ENCODE measurements around the gene HRH3.

The HRH3 gene

GRCh38 chr20:62219992-62220665 is at the start of gene HRH3:
TSS of gene HRH3 (minus strand) at chr20:62220278. CDS start at chr20:62219970, 308 bp downstream.
- no peak for DNase-seq

DNA sequence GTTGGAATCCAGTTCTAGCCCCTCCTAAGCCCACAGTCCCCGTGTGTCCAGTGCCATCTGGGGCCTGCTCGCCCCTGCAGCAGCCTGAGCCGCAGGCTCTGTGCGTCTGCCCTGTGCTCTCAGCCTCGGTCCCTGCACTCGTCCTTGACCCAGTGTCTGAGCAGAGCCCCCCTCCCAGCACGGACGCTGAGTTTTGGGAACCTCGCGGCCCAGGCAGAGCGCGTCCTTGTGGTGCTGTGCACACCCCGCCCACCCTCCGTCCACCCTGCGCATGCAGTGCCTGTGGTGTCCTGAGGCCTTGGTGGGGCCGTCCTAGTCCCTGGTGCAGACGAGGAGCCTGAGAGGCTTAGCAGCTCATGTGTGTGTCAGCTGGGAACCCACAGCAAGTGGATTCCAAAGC is 49.8 kb upstream of the HRH3 start:
- no peak for DNase-seq

DNA sequence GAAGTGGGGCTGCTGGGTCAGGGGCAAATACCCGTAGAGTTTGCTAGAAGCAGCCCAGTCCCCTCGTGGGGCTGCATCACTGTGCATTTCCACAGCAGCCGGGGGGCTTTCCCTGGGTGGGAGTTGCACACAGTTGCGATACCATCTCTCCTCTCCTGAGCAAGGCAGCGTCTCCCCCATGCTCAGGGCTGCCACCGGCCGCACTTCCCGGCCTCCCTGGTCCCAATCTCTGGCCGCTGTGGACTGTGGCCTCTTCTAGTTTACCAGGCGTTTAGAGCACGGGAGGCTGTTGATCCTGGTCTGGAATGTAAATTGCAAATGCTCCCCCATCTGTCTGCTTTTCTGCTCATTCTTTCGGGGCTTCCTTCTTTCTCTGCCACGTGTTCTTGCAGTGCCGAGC is 49.3 kb upstream of the HRH3 start:
- no peak for DNase-seq

GRCh38 chr20:62268228-62268900 is 48.3 kb upstream of the HRH3 start:
- no peak for DNase-seq

- DNase-seq, result no peak
These were observed 47.5 kb upstream of the HRH3 start for GRCh38 chr20:62267543-62267942.

DNA sequence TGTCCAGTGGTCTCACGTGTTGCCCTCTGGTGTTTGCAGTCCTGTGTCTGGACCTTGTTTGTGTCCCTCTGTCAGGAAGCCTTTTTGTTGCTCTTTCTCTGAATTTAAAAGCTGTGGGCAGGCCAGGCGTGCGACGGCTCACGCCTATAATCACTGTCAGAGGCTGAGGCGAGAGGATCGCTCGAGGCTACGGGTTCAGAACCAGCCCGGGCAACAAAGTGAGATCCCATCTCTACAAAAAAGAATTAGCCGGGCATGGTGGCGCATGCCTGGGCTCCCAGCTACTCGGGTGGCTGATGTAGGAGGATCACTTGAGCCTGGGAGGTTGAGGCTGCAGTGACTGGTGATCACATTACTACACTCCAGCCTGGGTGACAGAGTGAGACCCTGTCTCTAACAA is 46.8 kb upstream of the HRH3 start:
- DNase-seq, result no peak

DNA sequence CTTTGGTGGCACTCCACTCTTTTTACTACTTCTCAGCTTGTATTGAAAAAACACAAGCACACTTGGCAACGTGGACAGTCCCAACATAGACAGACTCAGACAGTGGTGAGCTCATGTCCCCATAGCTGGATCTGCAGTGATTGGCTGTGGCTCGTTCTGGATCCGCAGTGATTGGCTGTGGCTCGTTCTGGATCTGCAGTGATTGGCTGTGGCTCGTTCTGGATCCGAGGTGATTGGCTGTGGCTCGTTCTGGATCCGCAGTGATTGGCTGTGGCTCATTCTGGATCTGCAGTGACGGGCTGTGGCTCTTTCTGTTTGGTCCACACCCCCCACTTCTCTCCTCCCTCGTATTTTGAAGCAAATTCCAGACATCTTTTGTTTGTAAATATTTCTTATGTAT is 46.3 kb upstream of the HRH3 start:
- DNase-seq, result no peak

DNA sequence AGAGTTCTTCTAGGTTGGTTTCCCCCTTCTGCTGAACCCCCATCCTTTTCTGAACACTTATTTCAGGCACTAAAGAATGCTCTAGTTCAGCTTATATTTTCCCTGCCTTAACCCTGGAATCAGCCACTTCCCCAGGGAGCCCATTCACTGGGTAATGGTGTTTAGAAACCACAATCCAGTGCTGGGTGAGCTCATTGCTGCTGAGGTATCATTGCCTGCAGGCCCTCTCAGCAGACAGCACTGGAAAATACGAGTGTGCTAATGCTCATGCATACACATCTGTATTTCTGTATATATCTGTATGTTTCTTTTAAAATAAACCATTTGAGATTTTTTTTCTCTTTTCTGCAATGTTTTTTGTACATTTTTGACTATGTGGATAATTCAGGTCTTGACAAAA is 45.3 kb upstream of the HRH3 start:
- no peak for DNase-seq

DNA sequence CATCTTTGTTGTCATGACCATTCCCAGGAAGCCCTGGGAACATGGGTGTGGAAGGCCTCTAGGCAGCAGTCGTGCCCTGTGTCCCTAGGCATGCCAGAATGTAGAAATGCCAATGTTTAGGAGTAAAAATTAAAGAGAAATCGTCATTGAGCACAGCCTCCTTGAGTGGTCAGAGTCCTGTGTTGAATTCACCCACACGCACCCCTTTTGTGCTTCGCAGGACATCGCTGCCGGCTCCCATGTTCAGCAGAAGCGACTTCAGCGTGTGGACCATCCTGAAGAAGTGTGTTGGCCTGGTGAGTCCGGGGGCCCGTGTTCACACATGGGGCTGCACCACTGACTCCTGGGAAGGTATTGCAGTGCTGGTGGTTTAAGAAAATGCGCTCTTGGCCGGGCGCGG is 43.3 kb upstream of the HRH3 start:
- DNase-seq, result no peak

DNA sequence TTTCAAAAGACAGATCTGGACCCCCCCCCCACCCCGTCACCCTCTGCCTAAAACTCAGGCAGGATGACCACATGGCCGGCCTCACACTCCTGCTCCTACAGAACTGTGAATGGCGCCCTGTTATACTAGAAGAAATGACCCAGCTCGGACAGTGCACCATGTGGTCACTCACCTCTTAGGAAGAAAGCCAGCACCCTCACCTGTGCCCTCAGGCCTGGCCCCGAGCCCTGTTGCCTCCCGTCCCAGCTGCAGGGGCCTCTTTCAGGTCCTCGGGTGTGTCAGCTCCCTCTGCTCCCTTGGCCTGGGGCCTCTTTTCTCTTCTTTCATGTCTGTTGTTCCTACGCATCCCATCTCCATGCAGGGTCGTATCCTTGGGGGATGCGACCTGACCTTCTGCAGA is 42.0 kb upstream of the HRH3 start:
- DNase-seq, result no peak

- DNase-seq, result no peak
These were observed 39.2 kb upstream of the HRH3 start for GRCh38 chr20:62259294-62259565.

DNA sequence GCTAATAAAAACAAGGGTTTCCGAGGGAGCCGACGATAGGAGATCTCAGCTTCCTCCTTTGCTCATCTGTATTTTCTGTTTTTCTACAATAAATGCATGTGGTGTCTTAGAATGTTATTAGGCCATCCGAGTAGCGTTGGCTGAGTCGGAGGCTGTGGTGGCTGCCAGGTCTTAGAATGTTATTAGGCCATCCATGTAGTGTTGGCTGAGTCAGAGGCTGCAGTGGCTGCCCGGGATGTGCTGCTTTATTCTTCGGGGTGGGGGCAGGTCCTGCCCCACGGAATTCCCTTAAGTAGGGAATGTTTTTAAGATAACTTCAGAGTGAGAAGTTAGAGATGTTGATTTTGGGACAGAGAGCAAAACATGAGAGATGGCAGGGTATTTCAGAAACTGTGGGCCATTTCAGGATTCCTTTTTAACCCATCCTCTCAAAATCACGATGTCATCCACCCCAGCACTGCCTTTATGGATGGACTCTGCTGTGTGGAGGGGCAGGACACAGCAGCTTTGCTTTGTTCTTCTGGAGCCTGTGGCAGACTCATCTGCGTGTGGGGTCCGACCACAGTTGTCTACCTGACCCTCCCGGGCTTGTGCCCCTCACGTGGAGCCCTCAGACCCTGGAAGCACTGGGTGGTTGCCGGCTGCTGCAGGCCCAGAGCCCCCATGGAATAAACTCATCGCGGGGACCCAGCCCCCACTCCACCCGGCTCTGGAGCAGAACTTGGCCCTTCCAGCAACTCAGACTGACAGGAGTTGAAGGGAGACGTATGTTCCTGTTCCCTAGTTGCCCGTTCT is 38.6 kb upstream of the HRH3 start:
- DNase-seq, result no peak

GRCh38 chr20:62255976-62256375 is 35.9 kb upstream of the HRH3 start:
- DNase-seq, result no peak

- no peak for DNase-seq
These were observed 34.1 kb upstream of the HRH3 start for GRCh38 chr20:62254021-62254724.

GRCh38 chr20:62253398-62253797 is 33.3 kb upstream of the HRH3 start:
- no peak for DNase-seq

GRCh38 chr20:62252342-62252966 is 32.4 kb upstream of the HRH3 start:
- no peak for DNase-seq

DNA sequence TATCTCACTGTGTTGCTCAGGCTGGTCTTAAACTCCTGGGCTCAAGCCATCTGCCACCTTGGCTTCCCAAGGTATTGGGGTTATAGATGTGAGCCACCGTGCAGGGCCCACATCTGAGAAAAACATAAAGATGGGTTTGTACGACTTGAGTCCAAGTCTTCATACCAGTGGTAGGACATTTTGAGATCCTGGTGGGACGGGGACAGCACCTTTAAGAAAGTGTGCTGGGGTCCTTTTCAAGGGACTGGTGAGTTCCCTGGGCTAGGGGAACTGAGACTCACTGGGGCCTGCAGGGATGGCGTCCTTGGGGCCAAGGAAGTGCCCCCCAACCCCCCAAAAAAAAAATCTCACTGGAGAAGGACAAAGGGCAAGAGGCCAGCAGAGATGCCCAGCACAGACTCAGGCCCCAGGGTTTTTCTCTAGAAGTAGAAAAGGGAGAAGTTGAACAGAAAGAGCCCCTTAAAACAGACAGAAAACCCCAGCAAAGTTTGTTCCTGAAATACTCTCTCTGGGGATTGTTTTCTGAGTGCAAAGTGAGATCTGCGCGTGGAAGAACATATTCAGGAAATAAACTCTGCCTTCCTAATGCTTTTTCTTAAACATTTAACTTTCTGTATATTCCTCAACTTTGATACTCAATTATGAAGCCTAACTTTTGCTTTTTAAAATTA is 28.9 kb upstream of the HRH3 start:
- no peak for DNase-seq

DNA sequence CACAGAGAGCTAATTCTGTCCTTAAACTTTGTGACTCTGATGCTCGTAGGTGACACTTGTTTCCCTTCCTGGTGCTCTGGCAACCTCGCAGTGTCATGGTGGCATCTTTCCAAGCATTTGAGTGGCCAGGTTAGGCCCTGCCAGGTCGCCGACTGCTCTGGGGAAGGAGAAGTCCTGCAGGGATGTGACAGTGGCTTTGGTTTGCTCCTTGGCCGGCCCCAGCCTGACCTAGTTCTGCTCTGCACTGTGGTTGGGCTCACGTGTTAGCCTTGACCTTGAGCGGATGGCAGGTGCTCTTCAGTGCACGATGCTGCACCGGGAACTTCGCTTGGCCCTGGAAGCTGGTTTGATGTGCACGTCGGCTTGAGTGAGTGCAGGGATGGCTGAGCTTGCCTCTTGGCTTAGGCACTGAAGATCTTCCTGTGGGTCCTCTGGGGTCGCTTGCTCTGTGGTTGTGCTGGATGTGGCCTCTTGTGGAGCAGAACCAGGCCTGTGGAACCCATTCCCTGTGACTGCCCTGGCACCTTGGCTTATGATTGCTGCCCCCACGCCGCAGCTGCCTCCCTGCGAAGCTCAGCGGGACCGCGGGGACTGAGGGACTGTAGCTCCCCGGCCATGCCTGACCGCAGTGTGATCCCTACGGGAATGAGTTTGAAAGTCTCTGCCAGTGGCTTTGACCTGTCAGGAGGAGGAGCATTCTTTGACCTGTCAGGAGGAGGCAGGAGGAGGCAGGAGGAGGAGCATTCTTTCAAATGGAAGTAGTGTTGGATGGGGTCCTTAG is 27.0 kb upstream of the HRH3 start:
- no peak for DNase-seq

DNA sequence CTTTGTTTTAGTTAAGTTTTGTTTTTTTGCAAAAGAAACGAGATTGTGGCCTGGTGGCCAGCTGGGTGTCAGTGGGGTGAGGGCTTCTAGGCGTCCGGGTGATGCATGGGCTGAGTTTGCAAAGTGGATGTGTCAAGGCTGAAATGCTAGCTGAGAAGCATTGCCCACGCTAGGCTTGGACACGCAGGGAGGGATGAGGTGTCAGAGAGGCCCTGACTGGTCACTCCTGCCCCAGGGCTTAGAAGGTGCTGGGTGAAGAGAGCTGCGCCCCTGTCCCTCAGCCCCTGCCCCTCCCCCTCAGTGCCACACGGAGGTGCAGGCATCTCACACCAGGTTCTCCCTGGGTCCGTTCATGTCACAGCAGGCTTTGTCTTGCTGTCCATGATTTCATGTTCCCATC is 26.4 kb upstream of the HRH3 start:
- no peak for DNase-seq

DNA sequence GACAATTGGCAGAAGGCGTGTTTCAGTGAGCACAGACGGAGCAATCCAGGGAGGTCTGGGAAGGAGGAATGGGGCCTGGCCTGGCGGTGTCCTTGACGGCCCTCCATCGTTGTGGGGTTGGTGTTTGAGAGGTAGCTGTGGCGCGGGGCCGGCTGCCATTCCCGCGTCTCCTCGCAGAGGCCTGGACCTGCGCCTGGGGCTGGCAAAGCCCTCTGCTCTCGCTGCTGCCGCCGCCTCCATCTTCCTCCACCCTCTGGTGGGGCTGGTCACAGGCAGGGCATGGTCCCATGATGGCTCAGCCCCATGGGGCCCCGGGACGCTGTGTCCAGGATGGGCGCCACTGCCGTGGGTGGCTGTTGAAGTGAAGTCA is 25.8 kb upstream of the HRH3 start:
- DNase-seq, result no peak

DNA sequence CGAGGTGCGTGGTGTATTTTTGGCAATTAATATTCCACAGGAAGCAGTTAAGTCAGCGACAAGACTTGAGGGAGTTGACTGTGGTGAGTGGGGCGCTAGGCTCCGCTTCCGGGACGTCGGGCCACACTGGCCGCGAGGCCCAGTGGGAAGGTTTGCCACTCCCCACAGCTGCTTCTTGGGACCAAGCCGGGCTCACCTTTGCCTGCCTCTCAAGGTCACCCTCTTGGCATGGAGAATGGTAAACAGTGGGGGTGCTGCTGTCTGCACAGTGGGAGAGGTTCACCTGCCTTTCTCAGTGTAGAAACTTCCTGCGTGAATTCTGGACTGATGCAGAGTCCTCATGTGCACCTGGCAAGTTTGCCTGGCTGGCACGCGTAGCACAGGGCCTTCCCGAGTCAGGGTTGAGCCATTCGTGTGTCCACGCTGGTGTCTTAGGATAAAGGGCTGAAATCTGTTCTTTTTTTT is 24.6 kb upstream of the HRH3 start:
- no peak for DNase-seq

Data from NCI-H748 treated with DMSO at 0.1 percent for 48 hours (cell line).